Heart left ventricle (tissue), 13 donors: Measurements from ENCODE around the gene NOL4.

Experiments used
- POLR2A ChIP-seq, 2 donors: fragments of 450-650 bp; IDR thresholded peaks; one replicate each; pipeline ENCODE4 v1.6.1; 2017; ENCODE audit warnings: antibody characterized with exemption in 2 of 2, mild to moderate bottlenecking in 2 of 2, moderate library complexity in 2 of 2
- TF ChIP-seq, protein P1 (sequence below), 12 donors: fragments of 200-600 bp; sonication (generic) in 4 of 12; IDR thresholded peaks; one replicate each; pipeline versions ENCODE4 v1.5.0 to v1.8.0; 2018 to 2022; ENCODE audit warnings: antibody characterized with exemption in 12 of 12, mild to moderate bottlenecking in 5 of 12
- donor health status: ischemic (EF 13 %, LVEDD 7.1; RV severe dilation, severe dysfunction).
- donor health status: DM: no; HTN: yes; CAD: no.
- donor health status: DM: no; HTN: no; CAD: no.
- donor health status: ischemic (EF 25% LVEDD 6.9; RV normal size, moderate dysfunction).
- donor health status: ischemic (EF 25% LVEDD 5.7; RV mildly dilated, moderate dysfunction).
- donor health status: ischemic (EF 35%, LVEDD 5.7; RV mildly dilated, moderate dysfunction).
- donor health status: nonischemic (EF 11% LVEDD 7.7; RV severe dilation, severe dysfunction).
- donor health status: DM: yes; HTN: yes; CAD: no.
- donor health status: PGD.
- donor health status: ischemic (EF 29% LVEDD 5.4; RV normal size, mild dysfunction).
- donor health status: nonischemic (EF 23%, LVEDD 6.1; RV moderate dilation, normal function).

DNA sequence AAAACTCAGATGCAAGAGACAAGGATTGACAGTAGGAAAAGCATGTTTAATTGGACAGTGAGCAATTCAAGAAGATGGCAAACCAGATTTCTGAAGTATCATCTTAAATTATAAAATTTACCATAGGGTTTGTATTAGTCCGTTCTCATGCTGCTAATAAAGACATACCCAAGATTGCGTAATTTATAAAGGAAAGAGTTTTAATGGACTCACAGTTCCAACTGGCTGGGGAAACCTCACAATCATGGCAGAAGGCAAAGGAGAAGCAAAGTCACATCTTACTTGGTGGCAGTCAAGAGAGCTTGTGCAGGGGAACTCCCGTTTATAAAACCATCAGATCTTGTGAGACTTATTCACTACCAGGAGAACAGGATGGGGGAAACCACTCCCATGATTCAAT, 24.0 kb upstream of the NOL4 start:
- TF ChIP-seq, protein P1, sequence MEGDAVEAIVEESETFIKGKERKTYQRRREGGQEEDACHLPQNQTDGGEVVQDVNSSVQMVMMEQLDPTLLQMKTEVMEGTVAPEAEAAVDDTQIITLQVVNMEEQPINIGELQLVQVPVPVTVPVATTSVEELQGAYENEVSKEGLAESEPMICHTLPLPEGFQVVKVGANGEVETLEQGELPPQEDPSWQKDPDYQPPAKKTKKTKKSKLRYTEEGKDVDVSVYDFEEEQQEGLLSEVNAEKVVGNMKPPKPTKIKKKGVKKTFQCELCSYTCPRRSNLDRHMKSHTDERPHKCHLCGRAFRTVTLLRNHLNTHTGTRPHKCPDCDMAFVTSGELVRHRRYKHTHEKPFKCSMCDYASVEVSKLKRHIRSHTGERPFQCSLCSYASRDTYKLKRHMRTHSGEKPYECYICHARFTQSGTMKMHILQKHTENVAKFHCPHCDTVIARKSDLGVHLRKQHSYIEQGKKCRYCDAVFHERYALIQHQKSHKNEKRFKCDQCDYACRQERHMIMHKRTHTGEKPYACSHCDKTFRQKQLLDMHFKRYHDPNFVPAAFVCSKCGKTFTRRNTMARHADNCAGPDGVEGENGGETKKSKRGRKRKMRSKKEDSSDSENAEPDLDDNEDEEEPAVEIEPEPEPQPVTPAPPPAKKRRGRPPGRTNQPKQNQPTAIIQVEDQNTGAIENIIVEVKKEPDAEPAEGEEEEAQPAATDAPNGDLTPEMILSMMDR (IDR thresholded peaks at IDR 0.05): no peak
- no peak for TF ChIP-seq POLR2A (IDR thresholded peaks at IDR 0.05)
